Bronchial epithelial cell (primary cell): ENCODE results near the gene LRMDA. TPM values are rescaled to one million over a fixed set of nuclear protein-coding genes. Genes with fewer than 3 reads are reported as not detected.

ENCODE experiments used
- DNase-seq: peaks from one replicate; pipeline ENCODE4 v3.0.0-alpha.2; 2010; ENCODE audit warnings: low read depth
- FAIRE-seq: peaks from 2 replicates; lab custom pipeline; 2011; peaks lifted over from hg19 to GRCh38; lab: Jason Lieb, UNC
- H3K27me3 ChIP-seq: 2 replicates; pipeline ENCODE4 v1.5.1; 2011; ENCODE audit warnings: low read length; ENCODE audit not compliant: control insufficient read depth, insufficient read depth
- H3K36me3 ChIP-seq: 2 replicates; pipeline ENCODE4 v1.5.1; 2011; ENCODE audit warnings: low read length; ENCODE audit not compliant: control insufficient read depth, insufficient read depth
- H3K4me3 ChIP-seq: 2 replicates; pipeline ENCODE4 v1.5.1; 2011; ENCODE audit warnings: mild to moderate bottlenecking, low read depth, low read length, control low read depth
- CTCF ChIP-seq: IDR thresholded peaks from 2 replicates; pipeline ENCODE4 v1.5.1; 2011; ENCODE audit warnings: mild to moderate bottlenecking, moderate library complexity, low read length, control low read depth, inconsistent platforms; ENCODE audit not compliant: insufficient read depth, severe bottlenecking
- total RNA-seq: library from RNA; depleted of rRNA; stranded (reverse); fragments of >200 nt; gene quantifications from 2 replicates; pipeline ENCODE4 v1.2.1, GENCODE V29; 2014

Gene LRMDA
- total RNA-seq, 1 donor from 2014 or later, result 1.6 TPM

DNA sequence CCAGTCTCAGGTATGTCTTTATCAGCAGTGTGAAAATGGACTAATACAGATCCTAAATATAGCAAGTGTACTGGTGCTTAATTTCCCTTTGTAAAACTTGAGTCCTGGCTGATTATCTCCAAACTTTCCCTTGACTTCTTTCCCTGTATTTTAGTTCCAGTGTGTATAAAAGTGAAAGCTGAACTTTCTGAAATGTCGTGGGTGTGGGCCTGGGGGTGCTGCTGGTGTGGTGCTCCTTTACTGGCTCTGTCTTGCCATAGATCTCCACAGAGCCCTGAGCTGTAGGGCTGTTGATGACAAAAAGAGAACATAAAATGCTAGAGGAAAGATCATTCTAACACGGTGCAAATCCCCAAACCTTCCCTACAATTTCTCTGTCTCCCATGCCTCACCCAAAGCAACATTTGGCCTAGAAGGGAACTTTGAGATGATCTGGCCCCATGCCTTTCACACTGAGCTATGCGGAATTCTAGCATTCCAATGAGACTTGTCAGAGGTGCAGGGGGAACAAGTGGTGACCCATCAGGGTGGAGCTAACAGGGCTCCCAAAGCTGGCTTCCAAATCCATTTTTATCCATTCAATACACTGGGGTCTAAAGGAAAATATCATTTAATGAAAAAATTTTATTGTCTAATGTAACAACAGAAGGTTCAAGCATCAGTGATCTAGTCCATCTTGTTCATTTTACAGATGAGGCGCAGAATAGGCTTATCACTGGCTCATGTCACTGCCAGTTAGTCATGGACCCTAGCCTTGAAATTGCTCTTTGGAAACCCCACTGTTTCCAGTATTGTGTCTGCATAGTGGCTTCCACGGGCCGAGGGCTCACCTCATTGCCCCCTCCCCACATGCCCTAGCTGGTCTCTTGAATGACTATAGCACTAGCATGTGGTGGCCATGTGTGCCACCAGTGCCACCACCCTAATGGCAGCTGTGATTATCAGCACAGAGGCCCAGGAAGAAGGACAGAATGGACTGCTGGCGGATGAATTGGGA lies 1000.9 kb downstream of the LRMDA start:
- FAIRE-seq (peak; percentile 93), DNase-seq (peak; percentile 82)

GRCh38 chr10:76433161-76434005 lies 1002.0 kb downstream of the LRMDA start:
- no peaks in the 10 kb centered on the region for H3K27me3 ChIP-seq
- no peaks in the 10 kb centered on the region for H3K36me3 ChIP-seq
- FAIRE-seq (peak; percentile 83), DNase-seq (peak; percentile 88)
- TF ChIP-seq CTCF, result no peak
- no peak overlapping the region for H3K4me3 ChIP-seq

More for the DNA sequence above, 1000.9 kb downstream of the LRMDA start:
- Histone ChIP-seq H3K27me3 (no peaks in the 10 kb centered on the region), H3K4me3 (no peak overlapping the region), H3K36me3 (no peaks in the 10 kb centered on the region)
- TF ChIP-seq CTCF, result no peak

DNA sequence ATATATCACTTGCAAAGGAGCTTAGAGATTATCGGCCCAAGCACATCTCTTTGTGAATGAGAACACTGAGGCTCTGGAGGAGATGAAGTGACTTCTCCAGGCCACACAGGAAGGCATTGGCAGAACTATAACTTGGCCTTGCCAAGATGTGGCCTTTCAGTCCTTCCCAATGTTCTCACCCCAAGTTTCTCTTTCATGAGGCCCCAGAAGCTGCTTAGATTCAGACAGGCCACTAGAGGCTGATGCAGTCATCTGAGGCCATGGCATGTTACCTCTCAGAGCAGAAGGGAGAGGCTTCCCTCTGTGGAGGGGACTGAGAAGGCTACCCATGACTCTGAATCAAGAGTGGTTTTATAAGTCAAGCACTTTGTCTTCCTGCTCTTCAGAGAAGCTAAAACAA lies 1003.7 kb downstream of the LRMDA start:
- no peak for DNase-seq
- Histone ChIP-seq H3K27me3 (no peaks in the 10 kb centered on the region), H3K36me3 (no peaks in the 10 kb centered on the region), H3K4me3 (no peak overlapping the region)
- FAIRE-seq, result no peak
- TF ChIP-seq CTCF, result peak; percentile 2

- Histone ChIP-seq H3K4me3 (no peak overlapping the region), H3K36me3 (no peaks in the 10 kb centered on the region), H3K27me3 (no peaks in the 10 kb centered on the region)
- no peak for TF ChIP-seq CTCF
- DNase-seq (no peak), FAIRE-seq (no peak)
Measured at GRCh38 chr10:76436401-76436811, 1005.0 kb downstream of the LRMDA start.

DNA sequence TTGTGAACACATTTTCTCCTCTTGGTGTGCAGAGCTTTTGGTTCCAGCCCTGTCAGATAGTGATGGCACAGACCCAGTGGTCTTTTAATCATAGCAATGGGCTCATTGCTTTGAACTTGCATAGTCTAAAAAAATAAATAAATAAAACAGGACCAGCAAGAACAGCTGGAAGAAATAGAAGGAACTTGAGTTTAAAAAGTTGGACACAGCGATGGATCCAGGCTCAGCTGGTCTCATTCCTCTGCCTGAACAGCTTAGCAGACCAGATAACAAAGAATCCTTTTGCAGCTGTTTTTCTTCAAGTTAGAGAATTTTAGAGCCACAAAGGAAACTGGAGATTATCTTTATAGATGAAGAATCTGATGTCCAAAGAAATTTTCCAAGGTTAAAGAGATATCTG lies 1005.6 kb downstream of the LRMDA start:
- TF ChIP-seq CTCF, result no peak
- DNase-seq (no peak), FAIRE-seq (no peak)
- H3K4me3 ChIP-seq, result no peak overlapping the region
- H3K36me3 ChIP-seq, result no peaks in the 10 kb centered on the region
- H3K27me3 ChIP-seq, result no peaks in the 10 kb centered on the region
